GM23248 (cell line): Measurements from ENCODE around the gene ITGA8.

ENCODE experiments used
- EZH2 ChIP-seq: fragments of 200-600 bp; sonication (generic); IDR thresholded peaks from 2 replicates; pipeline ENCODE4 v1.6.1; 2018; ENCODE audit warnings: antibody characterized with exemption, mild to moderate bottlenecking; ENCODE audit not compliant: insufficient read depth, poor library complexity, severe bottlenecking
- EZH2phosphoT487 ChIP-seq: fragments of 200-600 bp; sonication (generic); IDR thresholded peaks from 2 replicates; pipeline ENCODE4 v1.6.1; 2018; ENCODE audit warnings: antibody characterized with exemption, moderate library complexity, mild to moderate bottlenecking, low read depth; ENCODE audit not compliant: insufficient read depth

GRCh38 chr10:15719049-15719898, 448 bp downstream of the ITGA8 start:
- TF ChIP-seq EZH2 = peak; percentile 89
- no peak for TF ChIP-seq EZH2phosphoT487
